ENCODE measurements around the gene SLC5A5. TPM values are rescaled to one million over a fixed set of nuclear protein-coding genes. Genes with fewer than 3 reads are reported as not detected.

The SLC5A5 gene
- total and polyA plus RNA-seq, 2 of the 4 experiments (the other 2 are of a cell fraction), result not detected

DNA sequence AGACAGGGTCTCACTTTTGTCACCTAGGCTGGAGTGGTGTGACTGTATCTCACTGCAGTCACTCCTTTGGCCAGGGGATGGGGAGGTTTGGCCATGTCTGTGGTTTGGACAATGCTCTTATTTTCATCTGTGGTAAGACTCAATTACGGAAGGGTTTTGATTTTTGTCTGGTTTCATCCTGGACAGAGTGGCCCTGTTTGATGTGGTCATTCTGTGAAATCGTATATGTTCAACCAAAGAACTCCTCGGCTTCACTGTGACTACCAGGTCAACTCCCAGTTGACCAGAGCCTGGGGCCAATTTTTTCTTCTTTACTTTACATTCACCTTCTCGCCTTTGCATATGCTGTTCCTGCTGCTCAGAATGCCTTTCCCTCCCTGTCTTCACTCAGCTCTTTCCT lies 54.3 kb downstream of the SLC5A5 start:
- no peak overlapping the region for H3K4me2 ChIP-seq (ENCODE audit: low read depth, low read length)
- intact Hi-C loops (cut with micrococcal nuclease), result no loop called here
- no peak overlapping the region for H3K9ac ChIP-seq (ENCODE audit: low read depth, low read length)
- no peaks in the 10 kb centered on the region for H4K20me1 ChIP-seq (ENCODE audit: insufficient read depth, low read length)
- H4K91ac ChIP-seq (ENCODE audit: insufficient read depth, low read depth, low read length), result no peak overlapping the region
- H4K8ac ChIP-seq (ENCODE audit: low read depth in 2 of 2, low read length in 2 of 2), result no peak overlapping the region
- no peak overlapping the region for H3K4ac ChIP-seq (ENCODE audit: low read depth, low read length)
- WGBS, 2 experiments (ENCODE audit: extremely low coverage in 2 of 2, insufficient read length in 1 of 2), result 56% methylated on average over 2 of the region's 4 CpGs; no CpG with 5 or more reads in 1 of the 2 experiments
- no peak overlapping the region for H2AK5ac ChIP-seq (ENCODE audit: low read depth, low read length)
- no peaks in the 10 kb centered on the region for H3K9me3 ChIP-seq (ENCODE audit: control insufficient read depth, insufficient read depth, low read length)
- no peak overlapping the region for H2BK5ac ChIP-seq (ENCODE audit: low read depth, low read length, poor library complexity, severe bottlenecking)
- H3K4me1 ChIP-seq (ENCODE audit: control insufficient read depth, insufficient read depth, low read length), result no peaks in the 10 kb centered on the region
- no peaks in the 10 kb centered on the region for H3K9me1 ChIP-seq (ENCODE audit: insufficient read depth, low read length)
- H2AK9ac ChIP-seq (replicated peaks; ENCODE audit: low read depth, low read length, poor library complexity), result no peak overlapping the region
- peaks cover 3% of the 10 kb centered on the region for H3K27me3 ChIP-seq (ENCODE audit: control insufficient read depth, insufficient read depth, low read length)
- H4K5ac ChIP-seq (ENCODE audit: low read depth, low read length), result no peak overlapping the region
- no peaks in the 10 kb centered on the region for H3K79me1 ChIP-seq (ENCODE audit: low read depth in 1 of 2, low read length in 2 of 2)
- dilution Hi-C loops (cut with HindIII; ENCODE audit: low sequenced_read_pairs, unreplicated experiment), result no loop called here
- H3K27ac ChIP-seq (ENCODE audit: insufficient read depth, low read length), result no peak overlapping the region
- no peak overlapping the region for H3K14ac ChIP-seq (replicated peaks; ENCODE audit: low read depth, low read length)
- no peak overlapping the region for H3K4me3 ChIP-seq (ENCODE audit: insufficient read depth, low read depth, low read length)
- ATAC-seq (ENCODE audit: low read depth) (no peak), DNase-seq (no peak)
- H3K56ac ChIP-seq (ENCODE audit: extremely low read depth, insufficient read depth, low read length), result no peak overlapping the region
- CTCF ChIA-PET, result no interaction called here
- in situ Hi-C loops (cut with MboI; ENCODE audit: low sequenced_read_pairs), result loop anchor here (25.0 kb wide), 1 partner anchor 136 kb away; no protein-coding TSS in a partner anchor
- H2BK15ac ChIP-seq (ENCODE audit: low read depth, low read length), result no peak overlapping the region
- no peaks in the 10 kb centered on the region for H3K36me3 ChIP-seq (ENCODE audit: control insufficient read depth, insufficient read depth, low read length)
- H3K18ac ChIP-seq (ENCODE audit: low read depth, low read length), result no peak overlapping the region
- POLR2A ChIA-PET (ENCODE audit: unreplicated experiment), result no interaction called here
- no peak overlapping the region for H2BK20ac ChIP-seq (ENCODE audit: low read depth, low read length)
- no peak overlapping the region for H2AFZ ChIP-seq (replicated peaks; ENCODE audit: low read length, poor library complexity)
- no peak overlapping the region for H2BK120ac ChIP-seq (ENCODE audit: low read depth, low read length)
- no peak for TF ChIP-seq MAFK (IDR thresholded peaks at IDR 0.05; ENCODE audit: low read depth, low read length)
- TF ChIP-seq POLR2A (IDR thresholded peaks at IDR 0.05; ENCODE audit: low read depth, low read length), result no peak
- TF ChIP-seq, protein P1, sequence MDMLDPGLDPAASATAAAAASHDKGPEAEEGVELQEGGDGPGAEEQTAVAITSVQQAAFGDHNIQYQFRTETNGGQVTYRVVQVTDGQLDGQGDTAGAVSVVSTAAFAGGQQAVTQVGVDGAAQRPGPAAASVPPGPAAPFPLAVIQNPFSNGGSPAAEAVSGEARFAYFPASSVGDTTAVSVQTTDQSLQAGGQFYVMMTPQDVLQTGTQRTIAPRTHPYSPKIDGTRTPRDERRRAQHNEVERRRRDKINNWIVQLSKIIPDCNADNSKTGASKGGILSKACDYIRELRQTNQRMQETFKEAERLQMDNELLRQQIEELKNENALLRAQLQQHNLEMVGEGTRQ (IDR thresholded peaks at IDR 0.05; ENCODE audit: low read depth, low read length), result no peak
- TF ChIP-seq RAD21 (IDR thresholded peaks at IDR 0.05; ENCODE audit: low read length), result no peak
- no peak for TF ChIP-seq RCOR1 (IDR thresholded peaks at IDR 0.05; ENCODE audit: insufficient replicate concordance, low read length)
- TF ChIP-seq, protein P2, sequence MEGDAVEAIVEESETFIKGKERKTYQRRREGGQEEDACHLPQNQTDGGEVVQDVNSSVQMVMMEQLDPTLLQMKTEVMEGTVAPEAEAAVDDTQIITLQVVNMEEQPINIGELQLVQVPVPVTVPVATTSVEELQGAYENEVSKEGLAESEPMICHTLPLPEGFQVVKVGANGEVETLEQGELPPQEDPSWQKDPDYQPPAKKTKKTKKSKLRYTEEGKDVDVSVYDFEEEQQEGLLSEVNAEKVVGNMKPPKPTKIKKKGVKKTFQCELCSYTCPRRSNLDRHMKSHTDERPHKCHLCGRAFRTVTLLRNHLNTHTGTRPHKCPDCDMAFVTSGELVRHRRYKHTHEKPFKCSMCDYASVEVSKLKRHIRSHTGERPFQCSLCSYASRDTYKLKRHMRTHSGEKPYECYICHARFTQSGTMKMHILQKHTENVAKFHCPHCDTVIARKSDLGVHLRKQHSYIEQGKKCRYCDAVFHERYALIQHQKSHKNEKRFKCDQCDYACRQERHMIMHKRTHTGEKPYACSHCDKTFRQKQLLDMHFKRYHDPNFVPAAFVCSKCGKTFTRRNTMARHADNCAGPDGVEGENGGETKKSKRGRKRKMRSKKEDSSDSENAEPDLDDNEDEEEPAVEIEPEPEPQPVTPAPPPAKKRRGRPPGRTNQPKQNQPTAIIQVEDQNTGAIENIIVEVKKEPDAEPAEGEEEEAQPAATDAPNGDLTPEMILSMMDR (conservative IDR thresholded peaks at IDR 0.05; ENCODE audit: low read depth, low read length), result no peak
- no peak for TF ChIP-seq BHLHE40 (IDR thresholded peaks at IDR 0.05; ENCODE audit: low read depth, low read length)
- TF ChIP-seq FOS (IDR thresholded peaks at IDR 0.05; ENCODE audit: low read depth, low read length), result no peak
- TF ChIP-seq CHD1 (IDR thresholded peaks at IDR 0.05; ENCODE audit: low read depth, low read length), result no peak
- no peak for TF ChIP-seq MXI1 (IDR thresholded peaks at IDR 0.05; ENCODE audit: borderline replicate concordance, low read depth, low read length)
- TF ChIP-seq SMC3 (IDR thresholded peaks at IDR 0.05; ENCODE audit: low read depth, low read length), result no peak
- TF ChIP-seq CEBPB (IDR thresholded peaks at IDR 0.05; ENCODE audit: low read depth, low read length), result no peak
- no peak for TF ChIP-seq MAZ (IDR thresholded peaks at IDR 0.05; ENCODE audit: borderline replicate concordance, low read depth, low read length)
- TF ChIP-seq NFE2L2 (IDR thresholded peaks at IDR 0.05; ENCODE audit: low read depth, low read length), result no peak
- TF ChIP-seq, protein P3, sequence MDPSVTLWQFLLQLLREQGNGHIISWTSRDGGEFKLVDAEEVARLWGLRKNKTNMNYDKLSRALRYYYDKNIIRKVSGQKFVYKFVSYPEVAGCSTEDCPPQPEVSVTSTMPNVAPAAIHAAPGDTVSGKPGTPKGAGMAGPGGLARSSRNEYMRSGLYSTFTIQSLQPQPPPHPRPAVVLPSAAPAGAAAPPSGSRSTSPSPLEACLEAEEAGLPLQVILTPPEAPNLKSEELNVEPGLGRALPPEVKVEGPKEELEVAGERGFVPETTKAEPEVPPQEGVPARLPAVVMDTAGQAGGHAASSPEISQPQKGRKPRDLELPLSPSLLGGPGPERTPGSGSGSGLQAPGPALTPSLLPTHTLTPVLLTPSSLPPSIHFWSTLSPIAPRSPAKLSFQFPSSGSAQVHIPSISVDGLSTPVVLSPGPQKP (IDR thresholded peaks at IDR 0.05; ENCODE audit: borderline replicate concordance, low read depth, low read length), result no peak
- no peak for TF ChIP-seq RFX5 (IDR thresholded peaks at IDR 0.05; ENCODE audit: low read depth, low read length)
- BruUV-seq (replicated peaks), result no TSS peak
- H3K23ac ChIP-seq (ENCODE audit: low read depth, low read length), result no peak overlapping the region
